Middle frontal gyrus (tissue), 1 donor: ENCODE measurements around the gene CSNK1G1.
"Not testable (repeated sequence)": the region's sequence is repeated elsewhere in the genome, so short reads cannot be mapped to it uniquely, and the experiment has no call there.

Experiments
- DNase-seq: peaks from one replicate; pipeline ENCODE4 v3.0.0-alpha.2; 2015; ENCODE audit warnings: low spot score; ENCODE audit errors: extremely low spot score

Gene CSNK1G1

DNA sequence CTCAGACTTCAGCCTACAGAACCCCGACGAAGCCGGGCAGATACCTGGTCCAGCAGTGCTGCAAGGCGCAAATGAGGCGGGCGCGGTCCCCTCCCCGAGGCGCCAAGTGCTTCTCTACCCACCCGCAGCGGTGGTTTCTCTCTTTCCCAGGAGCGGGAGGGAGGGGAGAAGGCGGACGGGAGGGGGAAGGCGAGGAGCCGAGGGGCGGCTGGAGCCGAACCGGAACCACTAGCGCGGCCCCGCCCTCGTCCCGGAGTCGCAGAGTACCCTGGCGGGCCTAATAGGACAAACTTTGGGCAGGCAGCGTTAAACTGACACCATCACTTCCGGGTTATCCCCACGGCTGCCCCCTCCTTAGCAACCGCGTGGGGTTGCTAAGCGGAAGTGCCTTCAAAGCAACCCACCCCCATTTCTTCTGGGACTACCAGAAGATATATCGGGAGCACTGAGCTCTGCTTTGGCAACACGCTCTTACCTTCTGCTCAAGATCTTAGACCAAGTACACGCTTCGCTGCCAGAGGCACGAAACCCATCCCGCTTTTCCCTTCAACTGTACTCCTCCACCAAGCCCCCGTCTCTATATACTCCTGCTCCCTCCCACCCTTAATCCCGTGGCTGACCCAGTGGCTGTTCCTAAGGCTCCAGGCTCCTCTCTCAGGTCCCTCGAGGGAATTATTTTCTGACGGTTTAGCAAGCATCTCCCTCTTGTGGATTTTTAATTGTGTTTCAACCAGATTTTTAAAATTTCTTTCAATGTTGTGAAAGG is at the start of gene CSNK1G1:
Gene CSNK1G1 (minus strand): TSS at position 230 of the 766 bp plus-strand sequence. CDS start 55,674 bp downstream, outside the sequence.
- DNase-seq, result peak; percentile 96

GRCh38 chr15:64400583-64400982 is 44.6 kb upstream of the CSNK1G1 start:
- no peak for DNase-seq

DNA sequence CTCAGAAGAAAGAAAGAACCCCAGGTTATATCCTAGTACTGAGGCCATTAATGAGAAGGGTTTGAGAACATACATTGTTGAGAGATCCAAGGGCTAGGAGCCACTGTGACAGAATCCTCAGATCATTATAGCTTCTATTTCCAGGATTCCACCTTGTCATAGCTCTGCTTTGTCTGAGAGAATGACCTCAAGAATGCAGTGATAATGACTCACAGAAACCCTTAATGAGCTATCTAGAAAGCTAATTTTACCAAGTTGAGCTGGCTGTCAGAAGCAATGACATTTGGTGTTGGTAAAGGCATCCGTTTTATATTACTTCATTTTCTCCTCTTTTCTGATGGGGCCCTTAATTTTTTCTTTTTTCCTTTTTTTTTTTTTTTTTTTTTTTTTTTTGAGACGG is 42.6 kb upstream of the CSNK1G1 start:
- no peak for DNase-seq

DNA sequence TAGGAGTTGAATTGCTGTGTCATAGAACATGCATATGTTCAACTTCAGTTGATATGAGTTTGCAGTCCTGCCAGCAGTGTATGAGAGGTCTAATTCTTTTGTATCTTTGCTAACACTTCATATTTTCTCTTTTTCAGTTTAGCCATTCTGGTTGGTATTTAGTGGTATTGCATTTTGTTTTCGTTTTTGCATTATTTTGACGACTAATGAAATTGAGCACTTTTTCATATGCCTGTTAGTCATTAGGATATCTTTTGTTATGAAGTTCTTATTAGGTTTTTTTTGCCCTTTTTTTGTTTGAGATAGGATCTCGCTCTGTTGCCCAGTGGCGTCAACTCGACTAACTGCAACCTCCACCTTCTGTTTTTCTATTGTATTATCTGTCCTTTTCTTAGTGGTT is 40.8 kb upstream of the CSNK1G1 start:
- no peak for DNase-seq

DNA sequence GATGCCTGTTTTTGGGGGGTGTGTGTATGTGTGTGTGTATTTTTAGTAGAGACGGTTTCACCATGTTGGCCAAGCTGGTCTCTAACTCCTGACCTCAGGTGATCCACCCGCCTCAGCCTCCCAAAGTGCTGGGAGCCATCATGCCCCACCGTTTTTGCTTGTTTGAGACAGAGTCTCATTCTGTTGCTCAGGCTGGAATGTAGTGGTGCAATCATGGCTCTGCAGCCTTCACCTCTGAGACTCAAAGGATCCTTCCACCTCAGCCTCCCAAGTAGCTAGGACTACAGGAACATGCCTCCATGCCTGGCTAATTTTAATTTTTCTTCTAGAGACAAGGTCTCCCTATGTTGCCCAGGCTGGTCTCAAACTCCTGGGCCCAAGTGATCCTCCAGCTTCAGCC is 36.5 kb upstream of the CSNK1G1 start:
- not testable (repeated sequence) for DNase-seq

GRCh38 chr15:64389036-64389435 is 33.1 kb upstream of the CSNK1G1 start:
- no peak for DNase-seq

DNA sequence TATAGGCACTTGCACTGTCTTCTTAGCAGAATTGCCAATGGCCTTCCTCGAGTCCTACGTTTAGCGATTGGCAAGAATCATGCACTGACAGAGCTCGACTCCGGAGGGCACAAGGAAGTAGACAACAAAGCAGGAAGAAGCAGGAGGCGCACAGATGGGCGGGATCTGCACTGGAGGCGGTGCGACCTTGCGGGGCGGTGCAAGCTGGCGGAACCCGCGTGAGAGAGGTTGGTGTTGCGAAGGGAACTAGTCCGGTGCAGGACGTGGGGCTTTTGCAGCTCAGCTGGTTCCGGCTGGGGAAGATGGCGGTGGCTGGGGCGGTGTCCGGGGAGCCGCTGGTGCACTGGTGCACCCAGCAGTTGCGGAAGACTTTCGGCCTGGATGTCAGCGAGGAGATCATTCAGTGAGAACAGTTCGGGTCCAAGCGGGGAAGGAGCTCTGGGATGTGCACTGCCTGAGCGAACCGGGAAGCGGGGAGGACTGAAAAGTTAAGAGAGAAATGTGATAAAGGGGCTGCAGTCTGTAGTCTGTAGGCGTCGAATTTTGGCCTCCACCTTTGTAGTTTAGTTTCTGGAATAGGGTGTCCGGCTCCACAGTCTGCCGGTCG is 31.7 kb upstream of the CSNK1G1 start, which contains the start of gene TRIP4:
Gene TRIP4 (plus strand): TSS at position 275 of the 607 bp plus-strand sequence. CDS start 28 bp downstream, at position 303.
- peak; percentile 91 for DNase-seq

GRCh38 chr15:64386291-64386690 is 30.3 kb upstream of the CSNK1G1 start:
- DNase-seq, result no peak

- DNase-seq, result no peak
Measured at GRCh38 chr15:64383760-64384159, 27.8 kb upstream of the CSNK1G1 start.

- DNase-seq, result peak; percentile 89
Measured at GRCh38 chr15:64381000-64381751, 25.2 kb upstream of the CSNK1G1 start, which contains the start of gene PCLAF. Gene PCLAF, minus strand, starts transcription at chr15:64381441. Its CDS starts 70 bp downstream, at chr15:64381371.

GRCh38 chr15:64380130-64380870 is 24.3 kb upstream of the CSNK1G1 start:
- DNase-seq, result not testable (repeated sequence)

GRCh38 chr15:64379216-64379960 is 23.4 kb upstream of the CSNK1G1 start:
- DNase-seq, result no peak

- no peak for DNase-seq
Measured at GRCh38 chr15:64373360-64373759, 17.4 kb upstream of the CSNK1G1 start.

- not testable (repeated sequence) for DNase-seq
Measured at GRCh38 chr15:64371383-64371782, 15.4 kb upstream of the CSNK1G1 start.

DNA sequence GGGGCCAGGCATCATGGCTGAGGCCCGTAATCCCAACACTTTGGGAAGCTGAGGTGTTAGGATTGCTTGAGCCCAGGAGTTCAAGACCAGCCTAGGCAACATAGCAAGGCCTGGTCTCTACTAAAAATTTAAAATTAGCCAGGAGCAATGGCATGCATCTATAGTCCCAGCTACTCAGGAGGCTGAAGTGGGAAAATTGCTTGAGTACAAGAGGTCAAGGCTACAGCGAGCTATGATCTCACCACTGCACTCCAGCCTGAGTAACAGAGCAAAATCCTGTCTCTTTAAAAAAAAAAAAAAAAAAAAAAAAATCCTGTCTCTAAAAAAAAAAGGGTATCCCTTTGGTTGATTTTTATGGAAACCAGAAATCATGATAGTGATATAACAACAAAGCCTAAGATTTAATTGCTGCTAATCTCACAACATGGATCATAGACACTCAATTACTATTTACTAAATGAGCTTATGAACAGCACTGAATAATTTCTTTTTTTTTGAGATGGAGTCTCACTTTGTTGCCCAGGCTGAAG is 13.2 kb upstream of the CSNK1G1 start:
- no peak for DNase-seq

GRCh38 chr15:64361259-64361658 is 5.3 kb upstream of the CSNK1G1 start:
- no peak for DNase-seq

- DNase-seq, result no peak
Measured at GRCh38 chr15:64356710-64357040, 702 bp upstream of the CSNK1G1 start.

DNA sequence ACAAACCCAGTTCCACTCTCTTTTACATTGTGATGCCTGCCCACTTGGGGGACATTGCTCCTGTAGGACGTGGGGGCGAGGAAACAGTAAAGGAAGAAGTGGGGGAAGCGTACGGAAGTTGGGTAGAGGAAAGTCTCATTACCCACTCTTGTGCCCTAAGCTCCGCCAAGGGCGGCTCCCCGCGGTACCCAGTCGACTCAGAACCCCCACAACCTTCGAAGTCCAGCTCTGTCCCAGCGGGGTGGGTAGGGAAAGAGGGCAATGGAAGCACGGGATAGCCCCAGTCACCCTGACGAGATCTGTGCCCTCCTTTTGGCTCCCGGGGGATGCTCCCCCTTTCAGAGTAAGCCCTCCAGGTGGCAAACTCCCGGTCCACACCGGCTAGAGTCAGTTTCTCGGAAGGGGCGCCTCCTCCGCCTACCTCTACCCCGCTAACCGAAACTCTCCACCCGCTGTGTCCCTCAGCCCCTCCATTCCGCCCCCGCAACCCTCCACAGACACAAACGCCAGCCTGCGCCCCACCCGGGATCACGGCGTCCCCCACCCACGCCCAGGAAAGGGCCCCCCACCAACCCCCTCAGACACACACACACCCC is 527 bp downstream of the CSNK1G1 start:
- no peak for DNase-seq

DNA sequence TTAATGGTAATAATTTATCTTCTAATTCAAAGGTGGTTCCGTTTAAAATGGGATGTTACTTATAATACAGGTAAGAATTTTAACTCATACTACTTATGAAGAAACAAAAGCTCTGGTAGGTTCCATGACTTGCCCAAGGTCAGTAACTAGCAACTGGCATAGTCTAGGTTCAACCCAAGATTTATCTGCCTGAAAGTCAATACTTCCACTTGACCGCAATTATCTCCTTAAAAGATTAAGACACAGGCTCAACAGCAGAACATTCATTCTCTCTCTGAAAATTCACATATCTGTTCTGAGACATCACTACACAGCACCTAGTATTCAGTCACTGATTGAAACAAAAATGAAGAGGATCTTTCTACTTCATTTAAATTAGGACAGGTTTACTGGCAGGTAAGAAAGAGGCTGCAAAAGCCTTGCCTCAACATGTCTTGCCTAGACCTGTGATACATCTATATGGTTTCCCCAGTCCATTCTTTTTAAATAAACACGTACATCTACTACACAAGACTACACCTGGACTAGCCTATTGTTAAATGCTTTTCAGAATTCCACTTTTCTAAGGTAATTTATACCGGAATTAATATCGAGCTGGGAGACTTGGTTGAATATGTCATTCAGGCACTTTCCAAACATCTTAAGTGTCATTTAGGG is 1.2 kb downstream of the CSNK1G1 start:
- no peak for DNase-seq
